Loucy (cell line): ENCODE measurements around the gene KCNF1.

Experiments used
- CTCF ChIP-seq: fragments of 200-600 bp; sonication (generic); conservative IDR thresholded peaks from 2 replicates; pipeline ENCODE4 v1.5.1; 2014; ENCODE audit warnings: mild to moderate bottlenecking, antibody characterized with exemption, low read length
- EZH2phosphoT487 ChIP-seq: fragments of 200-600 bp; IDR thresholded peaks from 2 replicates; pipeline ENCODE4 v1.6.1; 2018; ENCODE audit warnings: antibody characterized with exemption, mild to moderate bottlenecking, moderate library complexity, borderline replicate concordance

- no peak for TF ChIP-seq CTCF
- TF ChIP-seq EZH2phosphoT487, result no peak
Measured at GRCh38 chr2:10884574-10884975, 27.2 kb upstream of the KCNF1 start.
